NB4 (cell line): ENCODE results near the gene BICD1.

Experiments
- DNase-seq: peaks from one replicate; pipeline ENCODE4 v3.0.0; 2010; ENCODE audit warnings: low read depth
- H3K4me3 ChIP-seq: one replicate; pipeline ENCODE4 v1.5.1; 2011; ENCODE audit warnings: mild to moderate bottlenecking, low read depth, low read length, moderate library complexity
- MAX ChIP-seq: IDR thresholded peaks from 2 replicates; pipeline ENCODE4 v1.6.1; 2011; ENCODE audit warnings: low read depth, low read length
- MYC ChIP-seq: IDR thresholded peaks from 2 replicates; pipeline ENCODE4 v1.6.1; 2011; ENCODE audit warnings: low read depth, low read length
- POLR2A ChIP-seq: IDR thresholded peaks from 2 replicates; pipeline ENCODE4 v1.6.1; 2011; ENCODE audit warnings: mild to moderate bottlenecking; ENCODE audit not compliant: insufficient read length; ENCODE audit errors: extremely low read depth
- TF ChIP-seq, protein P1 (sequence below): IDR thresholded peaks from one replicate; pipeline ENCODE4 v1.5.1; 2012; ENCODE audit warnings: low read depth, low read length

BICD1 gene

DNA sequence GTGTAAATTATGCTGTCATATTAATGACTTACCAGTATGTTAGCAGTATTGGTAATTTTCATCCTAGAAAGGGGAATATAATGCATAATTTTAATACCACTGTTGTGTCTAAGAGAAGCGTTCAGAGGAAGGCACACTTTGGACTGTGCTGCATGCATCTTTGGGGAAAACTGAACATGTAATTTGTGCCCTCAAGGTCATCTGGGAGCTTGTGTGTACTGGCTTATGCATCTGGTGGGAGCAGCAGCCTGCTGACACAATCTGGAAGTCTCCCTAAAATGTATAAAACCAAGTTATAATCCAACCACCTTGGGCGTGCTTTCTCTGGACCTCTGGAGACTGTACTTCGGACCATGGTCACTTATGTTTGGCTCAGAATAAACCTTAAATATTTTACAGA, 306.8 kb downstream of the BICD1 start:
- DNase-seq: no peak
- no peak overlapping the region for H3K4me3 ChIP-seq
- no peak for TF ChIP-seq POLR2A
- TF ChIP-seq, protein P1, sequence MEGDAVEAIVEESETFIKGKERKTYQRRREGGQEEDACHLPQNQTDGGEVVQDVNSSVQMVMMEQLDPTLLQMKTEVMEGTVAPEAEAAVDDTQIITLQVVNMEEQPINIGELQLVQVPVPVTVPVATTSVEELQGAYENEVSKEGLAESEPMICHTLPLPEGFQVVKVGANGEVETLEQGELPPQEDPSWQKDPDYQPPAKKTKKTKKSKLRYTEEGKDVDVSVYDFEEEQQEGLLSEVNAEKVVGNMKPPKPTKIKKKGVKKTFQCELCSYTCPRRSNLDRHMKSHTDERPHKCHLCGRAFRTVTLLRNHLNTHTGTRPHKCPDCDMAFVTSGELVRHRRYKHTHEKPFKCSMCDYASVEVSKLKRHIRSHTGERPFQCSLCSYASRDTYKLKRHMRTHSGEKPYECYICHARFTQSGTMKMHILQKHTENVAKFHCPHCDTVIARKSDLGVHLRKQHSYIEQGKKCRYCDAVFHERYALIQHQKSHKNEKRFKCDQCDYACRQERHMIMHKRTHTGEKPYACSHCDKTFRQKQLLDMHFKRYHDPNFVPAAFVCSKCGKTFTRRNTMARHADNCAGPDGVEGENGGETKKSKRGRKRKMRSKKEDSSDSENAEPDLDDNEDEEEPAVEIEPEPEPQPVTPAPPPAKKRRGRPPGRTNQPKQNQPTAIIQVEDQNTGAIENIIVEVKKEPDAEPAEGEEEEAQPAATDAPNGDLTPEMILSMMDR: no peak
- no peak for TF ChIP-seq MAX
- TF ChIP-seq MYC: no peak

DNA sequence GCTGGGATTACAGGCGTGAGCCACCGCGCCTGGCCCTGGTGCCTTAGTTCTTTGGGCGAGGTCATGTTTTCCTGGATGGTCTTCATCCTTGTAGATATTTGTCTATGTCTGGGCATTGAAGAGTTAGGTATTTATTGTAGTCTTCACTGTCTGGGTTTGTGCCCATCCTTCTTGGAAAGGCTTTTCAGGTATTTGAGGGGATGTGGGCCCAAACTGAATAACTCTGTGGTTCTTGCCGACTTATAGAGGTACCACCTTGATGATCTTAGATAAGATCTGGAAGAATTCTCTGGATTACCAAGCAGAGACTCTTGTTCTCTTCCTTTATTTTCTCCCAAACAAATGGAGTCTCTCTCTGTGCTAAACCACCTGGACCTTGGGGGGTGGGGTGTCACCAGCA, 311.6 kb downstream of the BICD1 start:
- no peak overlapping the region for H3K4me3 ChIP-seq
- DNase-seq: no peak
- TF ChIP-seq MYC (no peak), POLR2A (no peak), MAX (no peak)
- TF ChIP-seq, protein P1: no peak

DNA sequence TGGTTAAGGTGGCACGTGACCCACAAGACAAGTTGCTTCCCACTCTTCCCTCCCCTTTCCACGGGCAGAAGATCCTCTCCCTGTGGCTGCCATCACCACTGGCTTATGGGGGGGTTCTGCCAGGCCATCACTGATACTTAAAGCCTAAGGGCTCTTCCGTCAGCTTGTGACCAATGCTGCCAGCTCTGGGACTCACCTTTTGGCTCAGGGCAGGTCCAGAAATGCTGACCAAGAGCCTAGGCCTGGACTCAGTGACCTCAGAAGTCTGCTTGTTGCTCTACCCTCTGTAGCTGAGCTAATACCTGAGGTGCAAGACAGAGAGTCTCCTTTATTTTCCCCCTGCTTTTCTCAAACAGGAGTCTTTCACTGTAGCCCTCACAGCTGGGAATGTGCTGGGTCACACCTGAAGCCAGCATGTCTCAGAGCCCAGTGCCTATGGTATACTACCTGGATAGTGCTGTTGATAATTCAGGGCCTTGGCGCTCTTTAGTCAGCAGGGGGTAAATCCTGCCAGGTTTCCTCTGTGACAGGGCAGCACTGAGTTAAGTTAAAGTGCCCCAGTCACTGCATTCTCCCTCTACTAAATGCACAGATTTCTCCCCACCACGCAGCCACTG, 312.4 kb downstream of the BICD1 start:
- H3K4me3 ChIP-seq: no peak overlapping the region
- DNase-seq: no peak
- TF ChIP-seq POLR2A (no peak), MAX (no peak), MYC (no peak)
- TF ChIP-seq, protein P1: no peak

- peak; percentile 49 for DNase-seq
- TF ChIP-seq, protein P1: no peak
- TF ChIP-seq MYC (peak; percentile 13; the same call in 1 of the 2 replicates), POLR2A (no peak), MAX (no peak)
- no peak overlapping the region for H3K4me3 ChIP-seq
These were observed 312.9 kb downstream of the BICD1 start for GRCh38 chr12:32419520-32419960.

GRCh38 chr12:32420356-32420755, 313.7 kb downstream of the BICD1 start:
- H3K4me3 ChIP-seq: no peak overlapping the region
- DNase-seq: no peak
- TF ChIP-seq POLR2A: no peak
- TF ChIP-seq, protein P1: no peak
- TF ChIP-seq MYC: no peak
- no peak for TF ChIP-seq MAX
